Right lobe of liver (tissue), 6 donors: ENCODE data around the gene LSP1. TPM values are rescaled to one million over a fixed set of nuclear protein-coding genes. Genes with fewer than 3 reads are reported as not detected.
"Not testable (repeated sequence)": the region's sequence is repeated elsewhere in the genome, so short reads cannot be mapped to it uniquely, and the experiment has no call there.

Experiments used
- ATAC-seq, 4 donors: fragments of 200-7000 bp; cut with Tn5 transposase; one replicate each; pipeline ENCODE4 v1.9.1; 2020; ENCODE audit warnings: mild to moderate bottlenecking in 4 of 4, moderate library complexity in 4 of 4
- DNase-seq, 3 donors: peaks; one replicate each; pipeline ENCODE4 v3.0.0-alpha.2; 2020
- H3K27ac ChIP-seq, 3 donors: fragments of 200-600 bp; one replicate each; pipeline ENCODE4 v1.8.0; 2022
- H3K27me3 ChIP-seq, 2 donors: fragments of 200-600 bp; one replicate each; pipeline ENCODE4 v1.8.0; 2022
- H3K36me3 ChIP-seq, 4 donors: fragments of 200-600 bp; sonication (generic) in 1 of 4; one replicate each; pipeline versions ENCODE4 v1.5.1 to v1.8.0; 2017 to 2022; ENCODE audit warnings: control low read depth in 1 of 4
- H3K4me1 ChIP-seq, 4 donors: fragments of 200-600 bp; sonication (generic) in 1 of 4; one replicate each; pipeline versions ENCODE4 v1.5.1 to v1.8.0; 2017 to 2022; ENCODE audit warnings: control low read depth in 1 of 4
- H3K4me3 ChIP-seq, 3 donors: fragments of 200-600 bp; one replicate each; pipeline ENCODE4 v1.8.0; 2022
- H3K9me3 ChIP-seq, 4 donors: fragments of 200-600 bp; sonication (generic) in 1 of 4; one replicate each; pipeline versions ENCODE4 v1.5.1 to v1.8.0; 2017 to 2022; ENCODE audit warnings: control low read depth in 1 of 4
- CTCF ChIP-seq, 4 donors: fragments of 200-600 bp in 3 of 4; fragments of 450-650 bp in 1 of 4; IDR thresholded peaks; one replicate each; pipeline versions ENCODE4 v1.5.1 to v1.8.0; 2016 to 2022; ENCODE audit warnings: antibody characterized with exemption in 4 of 4, mild to moderate bottlenecking in 2 of 4
- POLR2A ChIP-seq: fragments of 450-650 bp; IDR thresholded peaks from one replicate; pipeline ENCODE4 v1.6.1; 2017; ENCODE audit warnings: antibody characterized with exemption, mild to moderate bottlenecking
- WGBS: methylation state at CpG from one replicate; pipeline ENCODE4 v1.1.6; 2018; ENCODE audit warnings: low coverage, low lambda C conversion rate; ENCODE audit not compliant: insufficient coverage; ENCODE audit errors: missing lambda C conversion rate; 5-methylcytosine and 5-hydroxymethylcytosine counted together
- intact Hi-C, 2 donors: fragments of 100-400 bp; cut with DNase I; formaldehyde crosslinking; loops; one replicate each; pipeline versions ENCODE4 v1.11.2 to v1.14.1; 2022
- total RNA-seq, 6 experiments: library from RNA; depleted of rRNA in 2 of 6; stranded (reverse); fragments of >200 nt in 2 of 6; fragmentation: NEBNext Ultra II Directional in 3 of 6; extraction: Animal tissue kit (Norgen Biotek cat#: 25700) in 3 of 6; gene quantifications; one replicate each; pipeline versions ENCODE4 v1.1.0 to v1.2.4, GENCODE V29; 2016 to 2023
- donor health status: DM: no; HTN: yes; CAD: no.
- donor health status: DM: no; HTN: no; CAD: no.
- donor health status: DM: no; HTN: no; CAD: no.
- donor health status: DM: no; HTN: yes; CAD: no.
- donor health status: DM: no; HTN: yes; CAD: no.

LSP1 gene
- total RNA-seq, 6 experiments from 2014 or later: 2.3 to 20.6 (median 8.8) TPM

DNA sequence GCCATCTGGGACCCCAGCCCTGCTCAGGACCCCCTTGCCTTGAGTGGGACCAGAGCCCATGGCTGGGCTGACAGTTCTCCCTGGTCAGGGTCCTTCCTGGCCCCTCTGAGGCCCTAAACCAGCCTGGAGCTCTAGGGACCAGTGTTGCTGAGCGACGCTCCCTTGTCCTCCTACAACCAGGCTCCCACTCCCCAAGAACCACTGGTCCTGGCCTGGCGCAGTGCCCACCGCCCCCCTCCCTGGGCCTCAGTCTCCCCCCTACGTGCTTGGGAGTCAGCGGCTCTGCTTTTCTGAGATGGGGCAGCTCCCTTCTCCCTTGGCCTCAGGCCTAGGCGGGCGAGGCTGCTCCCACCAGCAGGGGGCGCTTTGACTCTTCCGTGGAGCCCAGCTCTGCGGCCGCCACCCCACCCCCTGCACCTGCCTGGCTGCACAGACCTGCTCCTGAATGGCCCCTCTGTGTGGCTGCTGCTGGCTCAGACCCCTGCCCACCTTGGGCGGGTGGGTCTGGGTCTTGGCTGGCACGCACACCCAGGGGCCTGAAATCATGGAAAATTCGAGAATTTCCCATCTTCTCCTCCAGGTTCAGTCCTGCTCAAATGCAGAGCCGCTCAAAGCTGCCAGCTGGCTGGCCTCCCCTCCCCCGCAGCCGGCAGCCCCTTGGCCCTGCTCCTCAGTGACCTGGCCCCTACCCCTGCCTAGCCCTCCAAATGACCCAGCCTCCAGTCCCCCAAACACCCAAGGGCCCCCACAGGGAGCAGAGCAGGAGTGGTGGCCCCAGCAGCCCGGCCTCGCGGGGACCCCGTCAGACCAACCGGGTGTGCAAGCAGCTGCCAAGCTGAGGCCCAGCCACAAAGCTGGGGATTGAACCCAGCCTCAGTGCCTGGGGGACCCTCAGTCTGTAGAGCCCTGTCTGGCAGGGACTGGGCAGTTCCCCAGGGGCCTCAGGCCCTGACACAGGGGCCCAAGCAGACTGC is 29.7 kb downstream of the LSP1 start:
- WGBS: 26% methylated on average over 8 of the region's 23 CpGs
- intact Hi-C loops: no loop called here

GRCh38 chr11:1883346-1884302 is 30.7 kb downstream of the LSP1 start:
- intact Hi-C loops: no loop called here
- no peak overlapping the region for H3K27ac ChIP-seq
- no peaks in the 10 kb centered on the region for H3K36me3 ChIP-seq

More for the DNA sequence above, 29.7 kb downstream of the LSP1 start:
- peak; percentile 87 to 95 (median 92) for ATAC-seq
- H3K36me3 ChIP-seq: no peaks in the 10 kb centered on the region
- no peak overlapping the region for H3K4me3 ChIP-seq
- peak; percentile 84 to 87 (median 85) for DNase-seq
- no peaks in the 10 kb centered on the region for H3K27me3 ChIP-seq
- H3K9me3 ChIP-seq: no peaks in the 10 kb centered on the region
- TF ChIP-seq CTCF (IDR thresholded peaks at IDR 0.05): peak; percentile 86 to 92 (median 89)
- TF ChIP-seq POLR2A: no peak
- H3K4me1 ChIP-seq: no peaks in the 10 kb centered on the region
- no peak overlapping the region for H3K27ac ChIP-seq

DNA sequence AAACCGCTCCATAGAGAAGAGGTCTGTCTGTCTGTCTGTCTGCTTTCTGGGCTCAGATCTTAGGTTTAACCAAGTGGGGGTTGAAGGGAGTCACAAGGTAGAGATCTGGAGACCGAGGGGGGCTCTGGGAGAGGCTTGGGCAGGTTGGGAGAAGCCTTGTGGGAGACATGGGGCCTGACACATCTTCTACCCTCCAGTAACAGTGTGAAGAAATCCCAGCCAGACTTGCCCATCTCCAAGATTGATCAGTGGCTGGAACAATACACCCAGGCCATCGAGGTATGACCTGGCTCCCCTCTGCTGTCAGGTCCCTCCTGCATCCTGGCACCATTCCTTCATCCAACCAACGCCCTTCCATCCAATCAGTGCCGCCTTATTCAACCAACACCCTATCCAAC is 31.4 kb downstream of the LSP1 start:
- intact Hi-C loops: no loop called here
- TF ChIP-seq CTCF (IDR thresholded peaks at IDR 0.05) (no peak), POLR2A (no peak)
- no peak overlapping the region for H3K4me3 ChIP-seq
- no peaks in the 10 kb centered on the region for H3K36me3 ChIP-seq
- no peaks in the 10 kb centered on the region for H3K4me1 ChIP-seq
- DNase-seq (peak in 1 of 3 donors; percentile 39), ATAC-seq (no peak)
- H3K9me3 ChIP-seq: no peaks in the 10 kb centered on the region
- H3K27ac ChIP-seq: no peak overlapping the region
- no peaks in the 10 kb centered on the region for H3K27me3 ChIP-seq
- WGBS: 94% methylated on average over 3 of the region's 5 CpGs

More at GRCh38 chr11:1883346-1884302, 30.7 kb downstream of the LSP1 start:
- H3K9me3 ChIP-seq: no peaks in the 10 kb centered on the region
- no peaks in the 10 kb centered on the region for H3K4me1 ChIP-seq
- TF ChIP-seq POLR2A (no peak), CTCF (IDR thresholded peaks at IDR 0.05) (no peak)
- WGBS: 80% methylated on average over 4 of the region's 14 CpGs
- DNase-seq (peak in 1 of 3 donors; percentile 43), ATAC-seq (no peak)
- H3K4me3 ChIP-seq: no peak overlapping the region
- H3K27me3 ChIP-seq: no peaks in the 10 kb centered on the region

DNA sequence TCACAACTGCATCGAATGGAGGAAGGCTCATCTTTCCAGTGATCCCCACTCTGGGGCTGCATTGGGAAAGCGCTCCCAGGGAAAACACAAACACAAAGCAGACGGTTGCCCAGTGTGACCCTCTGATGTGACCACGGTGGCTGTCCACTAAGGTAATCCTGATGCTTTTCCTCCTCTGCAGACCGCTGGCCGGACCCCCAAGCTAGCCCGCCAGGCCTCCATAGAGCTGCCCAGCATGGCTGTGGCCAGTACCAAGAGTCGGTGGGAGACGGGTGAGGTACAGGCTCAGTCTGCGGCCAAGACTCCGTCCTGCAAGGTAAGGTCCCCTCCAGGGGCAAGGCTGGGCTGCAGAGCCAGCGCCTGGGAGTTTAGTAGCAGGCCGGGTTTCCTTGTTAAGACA is 33.7 kb downstream of the LSP1 start:
- H3K9me3 ChIP-seq, intact Hi-C loops, H3K36me3 ChIP-seq, DNase-seq, H3K27ac ChIP-seq, H3K4me3 ChIP-seq, ATAC-seq, H3K4me1 ChIP-seq, H3K27me3 ChIP-seq: not testable (repeated sequence)
- no CpG with 5 or more reads among the region's 13 CpGs for WGBS
